ENCODE results near the gene KAT2A.

Gene KAT2A

GRCh38 chr17:42088736-42089135 is 32.4 kb downstream of the KAT2A start:
- H3K9me3 ChIP-seq (ENCODE audit: insufficient read depth, low read length): no peaks in the 10 kb centered on the region
- no peaks in the 10 kb centered on the region for H3F3A ChIP-seq (ENCODE audit: insufficient read depth)
- no peaks in the 10 kb centered on the region for H3K36me3 ChIP-seq (ENCODE audit: low read length)
- H3K27me3 ChIP-seq (ENCODE audit: low read length): no peaks in the 10 kb centered on the region
- H3K9ac ChIP-seq (ENCODE audit: low read length): no peak overlapping the region
- H3K27ac ChIP-seq (ENCODE audit: low read depth, low read length): no peak overlapping the region
- no peaks in the 10 kb centered on the region for H3K9me2 ChIP-seq (replicated peaks; ENCODE audit: insufficient read depth, low read length)
- H3K79me2 ChIP-seq (ENCODE audit: insufficient read depth, low read length): no peaks in the 10 kb centered on the region
- no peak overlapping the region for H3K4me3 ChIP-seq (ENCODE audit: insufficient read depth, low read length, poor library complexity, severe bottlenecking)
- no peaks in the 10 kb centered on the region for H4K20me1 ChIP-seq (ENCODE audit: low read depth, low read length)
- TF ChIP-seq EZH2phosphoT487 (conservative IDR thresholded peaks at IDR 0.05; ENCODE audit: low read length) (no peak), CTCF (IDR thresholded peaks at IDR 0.05; ENCODE audit: insufficient read depth, low read length, poor library complexity, severe bottlenecking) (no peak)
- no peak overlapping the region for H3K4me2 ChIP-seq (ENCODE audit: low read depth, low read length, poor library complexity, severe bottlenecking)
- H2AFZ ChIP-seq (ENCODE audit: low read depth, low read length, severe bottlenecking): no peak overlapping the region

DNA sequence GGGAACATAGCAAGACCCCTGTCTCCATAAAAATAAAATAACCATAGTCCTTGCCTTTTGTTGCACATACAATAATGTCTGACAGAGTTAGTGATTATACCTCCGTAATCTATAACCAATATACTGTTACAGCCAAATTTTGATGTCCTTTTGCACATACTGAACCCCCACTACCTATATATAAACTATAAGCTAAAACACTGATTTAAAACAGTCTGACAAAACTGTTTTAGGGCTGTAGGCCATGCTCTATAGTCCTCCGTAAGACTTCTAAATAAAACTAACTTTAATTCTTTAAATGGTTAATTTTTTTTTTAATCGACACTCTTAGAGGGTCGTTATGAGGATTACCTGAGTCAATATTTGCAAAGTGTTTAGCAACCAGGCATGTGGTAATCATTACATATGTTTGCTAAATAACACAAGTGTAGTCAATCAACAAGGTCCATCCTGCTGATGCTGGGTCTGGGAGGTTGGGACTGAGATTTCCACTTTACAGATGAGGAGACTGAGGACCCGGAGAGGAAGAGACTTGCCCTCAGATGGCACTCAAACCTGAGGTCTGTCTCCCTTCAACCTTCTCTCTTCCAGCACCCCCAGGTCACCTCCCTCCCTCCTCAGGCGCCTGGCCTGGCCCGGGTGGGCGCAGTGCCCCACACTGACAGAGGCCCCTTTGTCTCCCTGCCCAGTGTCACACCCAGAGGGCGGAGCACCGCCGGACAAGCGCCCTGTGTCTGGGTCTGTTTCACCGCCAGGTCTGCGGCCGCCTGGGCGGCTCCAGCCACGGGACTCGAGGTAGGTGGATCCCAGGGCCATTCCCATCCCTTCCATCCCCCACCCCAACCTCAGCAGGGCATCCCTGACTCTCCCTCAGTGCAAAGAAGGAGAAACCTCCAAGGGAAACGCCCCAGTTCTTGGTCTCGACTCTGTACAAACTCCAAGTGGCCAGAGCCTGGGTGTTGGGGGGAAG is 33.1 kb downstream of the KAT2A start:
- Histone ChIP-seq H3K9ac (ENCODE audit: low read length) (no peak overlapping the region), H3K4me2 (ENCODE audit: low read depth, low read length, poor library complexity, severe bottlenecking) (no peak overlapping the region), H3K79me2 (ENCODE audit: insufficient read depth, low read length) (no peaks in the 10 kb centered on the region), H3K9me2 (replicated peaks; ENCODE audit: insufficient read depth, low read length) (no peaks in the 10 kb centered on the region), H3K4me3 (ENCODE audit: insufficient read depth, low read length, poor library complexity, severe bottlenecking) (no peak overlapping the region), H3K27ac (ENCODE audit: low read depth, low read length) (no peak overlapping the region), H3K27me3 (ENCODE audit: low read length) (no peaks in the 10 kb centered on the region), H2AFZ (ENCODE audit: low read depth, low read length, severe bottlenecking) (no peak overlapping the region), H3K9me3 (ENCODE audit: insufficient read depth, low read length) (no peaks in the 10 kb centered on the region), H3F3A (ENCODE audit: insufficient read depth) (no peaks in the 10 kb centered on the region), H4K20me1 (ENCODE audit: low read depth, low read length) (no peaks in the 10 kb centered on the region), H3K36me3 (ENCODE audit: low read length) (no peaks in the 10 kb centered on the region)
- TF ChIP-seq CTCF (IDR thresholded peaks at IDR 0.05; ENCODE audit: insufficient read depth, low read length, poor library complexity, severe bottlenecking) (no peak), EZH2phosphoT487 (conservative IDR thresholded peaks at IDR 0.05; ENCODE audit: low read length) (no peak)

DNA sequence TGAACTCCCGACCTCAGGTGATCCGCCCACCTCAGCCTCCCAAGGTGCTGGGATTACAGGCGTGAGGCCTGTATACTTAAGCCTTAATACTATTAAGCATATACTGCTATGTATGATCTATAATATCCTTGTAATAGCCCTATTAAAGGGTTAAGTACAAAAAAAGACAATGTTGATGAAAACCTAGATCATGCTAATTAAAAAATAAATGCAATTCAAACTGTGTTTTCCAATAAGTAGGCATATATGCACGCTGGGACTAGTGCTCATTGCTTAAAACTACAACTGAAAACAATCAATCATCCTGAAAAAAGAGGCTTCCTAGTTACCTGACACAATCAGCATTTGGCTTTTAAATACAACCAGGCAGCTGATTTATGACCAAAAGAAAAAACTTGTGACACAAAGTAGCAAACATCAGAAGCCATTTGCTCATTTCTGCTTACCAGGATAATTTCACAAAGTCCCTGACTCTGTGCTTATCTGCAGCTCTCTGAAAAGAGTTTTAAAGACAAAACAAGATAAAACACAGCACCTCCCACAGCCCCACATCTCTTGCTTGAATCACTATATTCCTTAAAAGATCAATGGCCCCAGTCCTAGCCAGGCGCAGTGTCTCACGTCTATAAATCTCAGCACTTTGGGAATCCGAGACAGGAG is 34.0 kb downstream of the KAT2A start:
- H3K4me3 ChIP-seq (ENCODE audit: insufficient read depth, low read length, poor library complexity, severe bottlenecking): no peak overlapping the region
- H3F3A ChIP-seq (ENCODE audit: insufficient read depth): no peaks in the 10 kb centered on the region
- H3K36me3 ChIP-seq (ENCODE audit: low read length): no peaks in the 10 kb centered on the region
- H4K20me1 ChIP-seq (ENCODE audit: low read depth, low read length): no peaks in the 10 kb centered on the region
- no peak overlapping the region for H3K4me2 ChIP-seq (ENCODE audit: low read depth, low read length, poor library complexity, severe bottlenecking)
- H3K27ac ChIP-seq (ENCODE audit: low read depth, low read length): no peak overlapping the region
- H3K9ac ChIP-seq (ENCODE audit: low read length): no peak overlapping the region
- no peaks in the 10 kb centered on the region for H3K9me3 ChIP-seq (ENCODE audit: insufficient read depth, low read length)
- TF ChIP-seq EZH2phosphoT487 (conservative IDR thresholded peaks at IDR 0.05; ENCODE audit: low read length): no peak
- no peak for TF ChIP-seq CTCF (IDR thresholded peaks at IDR 0.05; ENCODE audit: insufficient read depth, low read length, poor library complexity, severe bottlenecking)
- H3K79me2 ChIP-seq (ENCODE audit: insufficient read depth, low read length): no peaks in the 10 kb centered on the region
- H3K9me2 ChIP-seq (replicated peaks; ENCODE audit: insufficient read depth, low read length): no peaks in the 10 kb centered on the region
- H3K27me3 ChIP-seq (ENCODE audit: low read length): no peaks in the 10 kb centered on the region
- H2AFZ ChIP-seq (ENCODE audit: low read depth, low read length, severe bottlenecking): no peak overlapping the region
